Fibroblast of skin of right biceps (primary cell): Measurements from ENCODE around the gene USP43.
A peak's percentile ranks its signal among the peaks of the same experiment; 100 is the strongest.
"Not testable (repeated sequence)": the region's sequence is repeated elsewhere in the genome, so short reads cannot be mapped to it uniquely, and the experiment has no call there.

Experiments used
- DNase-seq: peaks from one replicate; pipeline ENCODE4 v3.0.0-alpha.2; 2013

Gene USP43, protein sequence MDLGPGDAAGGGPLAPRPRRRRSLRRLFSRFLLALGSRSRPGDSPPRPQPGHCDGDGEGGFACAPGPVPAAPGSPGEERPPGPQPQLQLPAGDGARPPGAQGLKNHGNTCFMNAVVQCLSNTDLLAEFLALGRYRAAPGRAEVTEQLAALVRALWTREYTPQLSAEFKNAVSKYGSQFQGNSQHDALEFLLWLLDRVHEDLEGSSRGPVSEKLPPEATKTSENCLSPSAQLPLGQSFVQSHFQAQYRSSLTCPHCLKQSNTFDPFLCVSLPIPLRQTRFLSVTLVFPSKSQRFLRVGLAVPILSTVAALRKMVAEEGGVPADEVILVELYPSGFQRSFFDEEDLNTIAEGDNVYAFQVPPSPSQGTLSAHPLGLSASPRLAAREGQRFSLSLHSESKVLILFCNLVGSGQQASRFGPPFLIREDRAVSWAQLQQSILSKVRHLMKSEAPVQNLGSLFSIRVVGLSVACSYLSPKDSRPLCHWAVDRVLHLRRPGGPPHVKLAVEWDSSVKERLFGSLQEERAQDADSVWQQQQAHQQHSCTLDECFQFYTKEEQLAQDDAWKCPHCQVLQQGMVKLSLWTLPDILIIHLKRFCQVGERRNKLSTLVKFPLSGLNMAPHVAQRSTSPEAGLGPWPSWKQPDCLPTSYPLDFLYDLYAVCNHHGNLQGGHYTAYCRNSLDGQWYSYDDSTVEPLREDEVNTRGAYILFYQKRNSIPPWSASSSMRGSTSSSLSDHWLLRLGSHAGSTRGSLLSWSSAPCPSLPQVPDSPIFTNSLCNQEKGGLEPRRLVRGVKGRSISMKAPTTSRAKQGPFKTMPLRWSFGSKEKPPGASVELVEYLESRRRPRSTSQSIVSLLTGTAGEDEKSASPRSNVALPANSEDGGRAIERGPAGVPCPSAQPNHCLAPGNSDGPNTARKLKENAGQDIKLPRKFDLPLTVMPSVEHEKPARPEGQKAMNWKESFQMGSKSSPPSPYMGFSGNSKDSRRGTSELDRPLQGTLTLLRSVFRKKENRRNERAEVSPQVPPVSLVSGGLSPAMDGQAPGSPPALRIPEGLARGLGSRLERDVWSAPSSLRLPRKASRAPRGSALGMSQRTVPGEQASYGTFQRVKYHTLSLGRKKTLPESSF

DNA sequence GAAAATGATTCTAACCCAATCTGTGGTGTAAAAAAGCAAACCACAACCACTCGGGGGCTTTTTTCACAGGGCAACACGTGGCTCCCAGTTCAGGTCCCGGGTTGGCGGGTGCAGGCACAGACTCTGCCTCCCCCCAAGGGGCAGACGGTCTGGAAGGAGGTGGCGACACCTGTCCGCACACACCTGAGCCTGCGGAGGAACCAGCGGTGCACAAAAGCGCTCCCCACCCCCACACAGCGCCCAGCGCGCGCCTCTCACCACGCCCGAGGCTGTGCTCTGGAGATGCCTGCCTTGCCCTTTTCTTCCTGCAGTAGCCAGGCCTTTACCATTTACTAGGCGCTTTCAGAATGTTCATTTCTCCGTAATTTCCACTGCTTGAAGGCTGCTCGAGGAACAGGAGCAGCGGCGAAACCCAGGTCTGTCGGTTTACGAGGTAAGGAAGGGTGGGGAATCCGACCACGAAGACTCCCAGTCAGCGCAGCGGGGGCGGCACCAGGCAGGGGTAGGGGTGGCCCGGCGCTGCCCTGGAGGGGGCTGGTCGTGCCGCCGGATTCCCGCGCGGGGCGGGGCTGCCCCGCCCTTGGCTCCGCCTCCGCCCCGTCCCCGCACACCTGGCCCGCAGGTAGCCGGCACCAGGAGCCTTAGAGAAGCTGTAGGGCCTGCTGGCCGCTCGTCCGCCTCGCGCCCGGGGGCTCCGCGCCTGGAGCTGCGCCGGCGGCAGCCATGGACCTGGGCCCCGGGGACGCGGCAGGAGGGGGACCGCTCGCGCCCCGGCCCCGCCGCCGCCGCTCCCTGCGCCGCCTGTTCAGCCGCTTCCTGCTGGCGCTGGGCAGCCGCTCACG, at the start of gene USP43:
Gene USP43 (plus strand): TSS at position 608 of the 842 bp plus-strand sequence. CDS start 116 bp downstream, at position 724.
- no peak for DNase-seq

GRCh38 chr17:9597638-9598037, 47.7 kb upstream of the USP43 start:
- not testable (repeated sequence) for DNase-seq

GRCh38 chr17:9598661-9599060, 46.7 kb upstream of the USP43 start:
- DNase-seq = no peak

DNA sequence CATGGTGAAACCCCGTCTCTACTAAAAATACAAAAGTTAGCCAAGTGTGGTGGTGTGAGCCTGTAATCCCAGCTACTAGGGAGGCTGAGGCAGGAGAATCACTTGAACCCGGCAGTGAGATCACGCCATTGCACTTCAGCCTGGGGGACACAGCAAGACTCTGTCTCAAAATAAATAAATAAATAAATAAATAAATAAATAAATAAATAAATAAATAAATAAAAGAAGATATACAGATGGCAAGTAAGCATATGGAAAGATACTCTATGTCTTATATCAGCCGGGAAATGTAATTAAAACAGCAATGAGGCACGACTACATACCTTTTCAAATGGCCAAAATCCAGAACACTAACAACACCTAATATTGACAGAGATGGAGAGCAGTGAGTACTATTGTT, 40.7 kb upstream of the USP43 start:
- not testable (repeated sequence) for DNase-seq

DNA sequence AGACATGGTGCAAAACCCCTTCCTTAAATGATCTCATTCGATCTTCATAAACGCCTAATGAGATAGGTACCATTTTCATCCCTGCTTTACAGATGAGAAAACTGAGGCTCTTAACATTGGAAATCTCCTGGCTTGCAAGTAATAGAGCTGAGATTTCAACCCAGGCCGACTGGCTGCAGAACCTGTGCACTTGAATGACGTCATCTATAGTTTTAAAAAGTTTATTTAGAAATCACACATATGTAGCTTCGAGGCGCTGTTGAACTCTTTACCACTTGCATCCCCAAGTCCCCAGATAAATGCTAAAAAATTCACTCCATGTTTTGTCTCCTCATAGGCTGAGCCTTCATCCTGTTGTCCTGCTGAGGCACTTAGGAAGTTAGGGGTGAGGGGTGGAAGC, 38.9 kb upstream of the USP43 start:
- DNase-seq = no peak

- DNase-seq = not testable (repeated sequence)
Observed at GRCh38 chr17:9607058-9607457, 38.3 kb upstream of the USP43 start.

- DNase-seq = no peak
Observed at GRCh38 chr17:9611557-9611956, 33.8 kb upstream of the USP43 start.

DNA sequence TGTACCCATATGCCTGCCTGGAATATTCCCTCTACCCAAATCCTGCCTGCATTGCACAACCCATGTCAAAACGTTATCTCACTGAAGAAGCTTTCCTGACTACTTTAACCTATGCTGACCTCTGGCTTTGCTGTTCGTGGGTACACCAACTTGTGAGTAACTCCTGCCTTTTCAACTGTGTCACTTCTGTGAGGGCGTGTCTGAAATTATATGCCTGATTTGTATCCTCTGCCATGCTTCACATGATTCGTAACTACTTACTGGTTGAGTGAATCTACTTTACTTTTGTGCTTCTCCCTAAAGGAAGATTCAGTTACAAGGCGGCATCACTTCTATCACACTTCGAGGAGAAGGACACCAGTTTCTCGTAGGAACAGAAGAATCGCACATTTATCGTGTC, 33.3 kb upstream of the USP43 start:
- no peak for DNase-seq

DNA sequence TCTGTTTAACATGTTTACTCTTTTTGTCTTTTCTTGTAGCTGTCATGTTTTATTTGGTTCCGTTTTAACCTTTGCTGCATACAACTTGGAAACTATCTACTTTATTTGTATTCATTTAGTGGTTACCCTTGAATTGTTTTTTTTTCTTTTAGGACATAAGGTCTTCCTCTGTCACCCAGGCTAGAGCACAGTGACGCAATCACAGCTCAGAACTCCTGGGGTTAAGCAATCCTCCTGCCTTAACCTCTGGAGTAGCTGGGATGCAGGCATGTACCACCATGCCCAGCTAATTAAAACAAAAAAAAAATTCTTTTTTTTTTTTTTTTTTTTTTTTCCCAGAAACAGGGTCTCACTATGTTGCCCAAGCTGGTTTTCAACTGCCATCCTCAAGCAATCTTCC, 29.8 kb upstream of the USP43 start:
- DNase-seq = no peak

- DNase-seq = no peak
Observed at GRCh38 chr17:9622961-9623360, 22.4 kb upstream of the USP43 start.

DNA sequence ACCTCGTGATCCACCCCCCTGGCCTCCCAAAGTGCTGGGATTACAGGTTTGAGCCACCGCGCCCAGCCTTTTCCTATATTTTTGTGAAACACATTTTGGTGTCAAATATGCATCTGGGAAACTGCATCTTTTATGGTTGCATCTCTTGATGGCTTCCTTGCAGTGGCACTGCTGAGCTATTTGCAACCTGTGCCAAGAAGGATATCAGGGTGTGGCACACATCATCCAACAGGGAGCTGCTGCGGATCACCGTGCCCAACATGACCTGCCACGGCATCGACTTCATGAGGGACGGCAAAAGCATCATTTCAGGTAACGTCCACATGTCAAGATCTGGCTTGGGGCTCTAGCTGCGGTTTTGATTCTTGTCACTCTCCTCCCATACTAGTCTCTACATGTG, 16.8 kb upstream of the USP43 start:
- no peak for DNase-seq

GRCh38 chr17:9632741-9633140, 12.6 kb upstream of the USP43 start:
- DNase-seq = no peak

- no peak for DNase-seq
Observed at GRCh38 chr17:9635340-9635739, 10.0 kb upstream of the USP43 start.

GRCh38 chr17:9636501-9636900, 8.8 kb upstream of the USP43 start:
- no peak for DNase-seq

GRCh38 chr17:9640388-9640787, 4.9 kb upstream of the USP43 start:
- not testable (repeated sequence) for DNase-seq

DNA sequence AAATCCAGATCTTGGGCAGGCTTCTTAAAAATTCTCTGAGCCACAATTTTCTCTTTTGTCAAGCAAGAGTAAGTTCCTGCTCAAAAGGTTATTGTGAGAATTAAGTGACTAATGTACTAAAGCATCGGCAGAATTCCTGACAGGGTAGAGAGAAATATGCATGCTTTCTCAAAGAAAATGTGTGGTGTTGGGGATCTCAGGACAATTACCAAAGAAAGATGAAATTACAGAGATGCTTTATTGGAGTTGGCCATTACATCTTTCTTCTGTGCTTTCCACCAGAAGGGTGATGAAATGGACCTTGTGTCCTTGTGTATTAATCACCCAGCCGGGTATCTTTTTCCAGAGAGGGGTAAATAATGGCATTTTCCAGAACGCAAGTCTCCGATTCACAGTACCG, 1.7 kb upstream of the USP43 start:
- DNase-seq = peak; percentile 38

DNA sequence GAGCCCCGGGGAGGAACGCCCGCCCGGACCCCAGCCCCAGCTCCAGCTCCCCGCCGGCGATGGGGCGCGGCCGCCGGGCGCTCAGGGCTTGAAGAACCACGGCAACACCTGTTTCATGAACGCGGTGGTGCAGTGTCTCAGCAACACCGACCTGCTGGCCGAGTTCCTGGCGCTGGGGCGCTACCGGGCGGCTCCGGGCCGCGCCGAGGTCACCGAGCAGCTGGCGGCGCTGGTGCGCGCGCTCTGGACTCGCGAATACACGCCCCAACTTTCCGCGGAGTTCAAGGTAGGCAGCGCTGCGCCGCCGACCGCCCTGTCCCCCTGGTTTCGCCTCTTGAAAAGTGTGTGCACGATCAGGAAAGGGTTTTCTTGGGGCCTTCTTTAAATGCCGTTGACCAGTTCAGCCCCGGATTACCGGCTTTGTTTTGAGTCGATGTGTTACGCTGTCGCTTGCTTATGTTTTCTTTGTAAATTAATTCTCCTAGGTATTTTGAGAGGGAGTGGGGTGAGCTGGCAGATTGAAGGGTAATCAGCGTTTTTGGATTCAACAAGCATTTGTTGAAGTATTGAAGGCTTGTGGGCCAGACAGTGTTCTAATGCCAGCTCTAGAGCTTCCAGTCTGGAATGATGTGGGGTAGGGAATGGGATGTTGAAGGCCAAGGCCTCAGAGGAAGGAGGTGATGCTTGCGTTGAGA, 681 bp downstream of the USP43 start:
- no peak for DNase-seq

DNA sequence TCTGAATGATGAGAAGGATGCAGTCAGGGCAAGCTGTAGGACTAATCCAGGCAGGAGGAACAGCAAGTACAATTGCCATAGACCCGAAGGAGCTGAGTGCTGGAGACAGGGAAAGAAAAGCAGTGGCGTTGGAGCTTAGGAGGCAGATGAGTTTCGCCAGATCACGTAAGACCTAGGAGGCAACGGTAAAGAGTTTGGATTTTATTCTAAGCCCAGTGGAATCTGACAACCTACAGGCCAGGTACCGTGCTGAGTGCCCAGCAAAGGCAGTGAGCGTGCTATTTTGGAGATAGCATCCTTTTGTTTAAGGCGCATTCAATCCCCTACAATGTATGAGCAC, 1.2 kb downstream of the USP43 start:
- no peak for DNase-seq

GRCh38 chr17:9647014-9647413, 1.7 kb downstream of the USP43 start:
- no peak for DNase-seq

- DNase-seq = no peak
Observed at GRCh38 chr17:9648521-9649110, 3.3 kb downstream of the USP43 start.

- peak; percentile 92 for DNase-seq
Observed at GRCh38 chr17:9658593-9659211, 13.4 kb downstream of the USP43 start.
